ENCODE results near the gene FKBP5. TPM values are rescaled to one million over a fixed set of nuclear protein-coding genes. Genes with fewer than 3 reads are reported as not detected.

The FKBP5 gene
- polyA plus RNA-seq, 2 of the 4 experiments (the other 2 are of a cell fraction) = 8.4 to 11.7 TPM

- TF ChIP-seq ZFP36 (IDR thresholded peaks at IDR 0.05; ENCODE audit: borderline replicate concordance, partially characterized antibody) (no peak), PHF8 (IDR thresholded peaks at IDR 0.05; ENCODE audit: borderline replicate concordance, low read depth) (peak; percentile 68; the same call in 1 of the 2 replicates), KDM1A (IDR thresholded peaks at IDR 0.05; ENCODE audit: low read depth) (0 out of 2 replicates have a peak, but pooled peaks have one; percentile 21), HES2 (IDR thresholded peaks at IDR 0.05) (no peak), FOSB (CRISPR knock-in tag; IDR thresholded peaks at IDR 0.05) (no peak), JUN (IDR thresholded peaks at IDR 0.05) (peak in 1 of 2 experiments; percentile 76; a peak in 2 of 5 replicates), KDM5A (IDR thresholded peaks at IDR 0.05) (no peak)
These were observed 43.2 kb upstream of the FKBP5 start (continued) for GRCh38 chr6:35731736-35732532.

- H3K4me3 ChIP-seq = peak overlapping the region; percentile 75
- peaks cover 51% of the 10 kb centered on the region for H3K4me1 ChIP-seq
- WGBS (ENCODE audit: missing lambda C conversion rate) = no CpG with 5 or more reads among the region's 23 CpGs
- DNase-seq (ENCODE audit: low read depth in 1 of 2, low spot score in 1 of 2) = peak; percentile 81 to 83
- H3K4me2 ChIP-seq = peak overlapping the region; percentile 81
- H3K27ac ChIP-seq = peak overlapping the region; percentile 98 to 99
- no peaks in the 10 kb centered on the region for H3K9me3 ChIP-seq
- ChIA-PET POLR2A (no interaction called here), CTCF (interaction anchor here (1.1 kb wide), 1 partner anchor 147 kb away, joined by 6 read pairs; no protein-coding TSS in a partner anchor)
- TF ChIP-seq POLR2A (IDR thresholded peaks at IDR 0.05; ENCODE audit: low read length) = 0 out of 2 replicates have a peak, but pooled peaks have one; percentile 17
- no peak for TF ChIP-seq ZNF302 (CRISPR knock-in tag; IDR thresholded peaks at IDR 0.05)
- ATAC-seq = peak; percentile 62 to 70
- no peak for FAIRE-seq
These were observed 42.7 kb upstream of the FKBP5 start for GRCh38 chr6:35731414-35731735.

- H3K4me3 ChIP-seq = peak overlapping the region; percentile 75
- ChIA-PET CTCF (interaction anchor here (4.2 kb wide), 1 partner anchor 147 kb away, joined by 18 read pairs; no protein-coding TSS in a partner anchor), POLR2A (no interaction called here)
- H3K9me3 ChIP-seq = no peaks in the 10 kb centered on the region
- peak overlapping the region; percentile 98 to 99 for H3K27ac ChIP-seq
- ATAC-seq = peak; percentile 1 to 22; a peak in 4 of 6 replicates
- TF ChIP-seq NR3C1 (IDR thresholded peaks at IDR 0.05) (no peak), MAZ (IDR thresholded peaks at IDR 0.05; ENCODE audit: borderline replicate concordance, low read depth, low read length) (no peak), ZFP36 (IDR thresholded peaks at IDR 0.05; ENCODE audit: borderline replicate concordance, partially characterized antibody) (peak; percentile 36), HDAC2 (IDR thresholded peaks at IDR 0.05) (no peak), POLR2A (IDR thresholded peaks at IDR 0.05; ENCODE audit: low read length) (no peak), KDM1A (IDR thresholded peaks at IDR 0.05; ENCODE audit: low read depth) (peak; percentile 57; the same call in 1 of the 2 replicates), PBX3 (IDR thresholded peaks at IDR 0.05) (no peak), HEYL (CRISPR knock-in tag; IDR thresholded peaks at IDR 0.05) (no peak)
- no peak for FAIRE-seq
- H3K4me2 ChIP-seq = peak overlapping the region; percentile 81
- DNase-seq (ENCODE audit: low read depth in 1 of 2, low spot score in 1 of 2) = peak in 1 of 2 experiments; percentile 23
- WGBS (ENCODE audit: missing lambda C conversion rate) = under 1% methylated on average over 12 of the region's 15 CpGs
- peaks cover 56% of the 10 kb centered on the region for H3K4me1 ChIP-seq
These were observed 42.2 kb upstream of the FKBP5 start for GRCh38 chr6:35730745-35731413.

GRCh38 chr6:35729722-35730121 lies 41.0 kb upstream of the FKBP5 start:
- ATAC-seq = no peak
- POLR2A ChIA-PET = no interaction called here
- no peak for DNase-seq (ENCODE audit: low read depth in 1 of 2, low spot score in 1 of 2)
- 62% methylated on average over 2 of the region's 2 CpGs for WGBS (ENCODE audit: missing lambda C conversion rate)
- CTCF ChIA-PET = interaction anchor here (4.2 kb wide), 1 partner anchor 146 kb away, joined by 18 read pairs; no protein-coding TSS in a partner anchor
- H3K4me2 ChIP-seq = peak overlapping the region; percentile 93; the same call in 1 of the 3 replicates
- peaks cover 68% of the 10 kb centered on the region for H3K4me1 ChIP-seq
- peak overlapping the region; percentile 98 to 99; a peak in 5 of 6 replicates for H3K27ac ChIP-seq
- H3K9me3 ChIP-seq = no peaks in the 10 kb centered on the region
- FAIRE-seq = no peak
- no peak overlapping the region for H3K4me3 ChIP-seq
- TF ChIP-seq JUNB (IDR thresholded peaks at IDR 0.05) = no peak
- no peak for TF ChIP-seq CHD4 (IDR thresholded peaks at IDR 0.05; ENCODE audit: borderline replicate concordance)
- TF ChIP-seq KDM1A (IDR thresholded peaks at IDR 0.05; ENCODE audit: low read depth) = no peak
- TF ChIP-seq HMGXB4 (CRISPR knock-in tag; IDR thresholded peaks at IDR 0.05; ENCODE audit: borderline replicate concordance) = no peak
- TF ChIP-seq ELK1 (IDR thresholded peaks at IDR 0.05; ENCODE audit: low read depth, low read length) = no peak
- no peak for TF ChIP-seq SMC3 (IDR thresholded peaks at IDR 0.05)
- no peak for TF ChIP-seq MAZ (IDR thresholded peaks at IDR 0.05; ENCODE audit: borderline replicate concordance, low read depth, low read length)
- no peak for TF ChIP-seq TFCP2L1 (CRISPR knock-in tag; IDR thresholded peaks at IDR 0.05)
- no peak for TF ChIP-seq REST (IDR thresholded peaks at IDR 0.05)
